Endodermal cell (in vitro differentiated cells): ENCODE measurements around the gene GALK1. TPM values are rescaled to one million over a fixed set of nuclear protein-coding genes. Genes with fewer than 3 reads are reported as not detected.
"Not testable (repeated sequence)": the region's sequence is repeated elsewhere in the genome, so short reads cannot be mapped to it uniquely, and the experiment has no call there.

Experiments
- DNase-seq: peaks from one replicate; pipeline ENCODE4 v3.0.0-alpha.2; 2017
- H3K27ac ChIP-seq: 2 replicates; pipeline ENCODE4 v1.5.1; 2013; ENCODE audit warnings: mild to moderate bottlenecking, low read depth, low read length, moderate library complexity
- H3K27me3 ChIP-seq: 2 replicates; pipeline ENCODE4 v1.6.1; 2013; ENCODE audit warnings: mild to moderate bottlenecking, low read length, moderate library complexity; ENCODE audit not compliant: insufficient read depth, control insufficient read depth, poor library complexity, severe bottlenecking
- H3K36me3 ChIP-seq: 2 replicates; pipeline ENCODE4 v1.7.0; 2013; ENCODE audit warnings: mild to moderate bottlenecking, low read length, moderate library complexity; ENCODE audit not compliant: control insufficient read depth, insufficient read depth
- H3K4me1 ChIP-seq: one replicate; pipeline ENCODE4 v1.7.0; 2013; ENCODE audit warnings: low read length; ENCODE audit not compliant: control insufficient read depth, insufficient read depth
- H3K4me3 ChIP-seq: 2 replicates; pipeline ENCODE4 v1.5.1; 2013; ENCODE audit warnings: mild to moderate bottlenecking, low read length, moderate library complexity
- H3K9ac ChIP-seq: 2 replicates; pipeline ENCODE4 v1.6.1; 2013; ENCODE audit warnings: mild to moderate bottlenecking, low read length, moderate library complexity; ENCODE audit not compliant: poor library complexity, severe bottlenecking; ENCODE audit errors: extremely low read depth
- H3K9me3 ChIP-seq: 2 replicates; pipeline ENCODE4 v1.6.1; 2013; ENCODE audit warnings: mild to moderate bottlenecking, low read length, moderate library complexity; ENCODE audit not compliant: control insufficient read depth
- H3K27ac Mint-ChIP-seq: 2 replicates; pipeline ENCODE4 v1.8.0; 2020; ENCODE audit warnings: mixed read lengths
- H3K27me3 Mint-ChIP-seq: 2 replicates; pipeline ENCODE4 v1.8.0; 2021; ENCODE audit warnings: mild to moderate bottlenecking, mixed read lengths; ENCODE audit not compliant: insufficient read depth
- H3K36me3 Mint-ChIP-seq: 2 replicates; pipeline ENCODE4 v1.8.0; 2020; ENCODE audit warnings: low read depth, mixed read lengths
- H3K4me1 Mint-ChIP-seq: 2 replicates; pipeline ENCODE4 v1.8.0; 2020; ENCODE audit warnings: mixed read lengths
- H3K4me3 Mint-ChIP-seq: 2 replicates; pipeline ENCODE4 v1.8.0; 2020; ENCODE audit warnings: mild to moderate bottlenecking, moderate library complexity, mixed read lengths
- H3K9me3 Mint-ChIP-seq: 2 replicates; pipeline ENCODE4 v1.8.0; 2020; ENCODE audit warnings: mild to moderate bottlenecking, mixed read lengths
- WGBS, 2 experiments: methylation state at CpG; one replicate each; pipeline versions ENCODE4 v1.1.5 to v1.1.7; 2013; ENCODE audit warnings: missing lambda C conversion rate in 2 of 2, mixed read lengths in 1 of 2; ENCODE audit not compliant: insufficient coverage in 1 of 2, insufficient read length in 1 of 2; 5-methylcytosine and 5-hydroxymethylcytosine counted together
- total RNA-seq, 2 donors: library from RNA; stranded (reverse); fragmentation: NEBNext Ultra II Directional in 1 of 2; extraction: Animal tissue kit (Norgen Biotek cat#: 25700) in 1 of 2; gene quantifications; 2 replicates in 1 of 2; 3 replicates in 1 of 2; pipeline ENCODE4 v1.2.1, GENCODE V29; 2021
- TF ChIP-seq, protein P1 (sequence below): fragments of 200-600 bp; sonication (generic); conservative IDR thresholded peaks from 2 replicates; pipeline ENCODE4 v1.5.0; 2021; ENCODE audit warnings: antibody characterized with exemption, mild to moderate bottlenecking

GALK1 gene
- total RNA-seq, 2 donors from 2014 or later, result 26.7 to 33.2 TPM

- H3K4me1 Mint-ChIP-seq, result no peaks in the 10 kb centered on the region
- H3K27me3 ChIP-seq, result no peaks in the 10 kb centered on the region
- no peaks in the 10 kb centered on the region for H3K27me3 Mint-ChIP-seq
- H3K4me1 ChIP-seq, result no peaks in the 10 kb centered on the region
- H3K27ac ChIP-seq, result no peak overlapping the region
- H3K4me3 Mint-ChIP-seq, result no peak overlapping the region
- 91 to 97% methylated on average over 13 to 24 of the region's 24 CpGs for WGBS, 2 experiments
- no peaks in the 10 kb centered on the region for H3K9me3 ChIP-seq
- H3K36me3 Mint-ChIP-seq, result peaks cover 41% of the 10 kb centered on the region
- H3K27ac Mint-ChIP-seq, result no peak overlapping the region
- H3K36me3 ChIP-seq, result peaks cover 60% of the 10 kb centered on the region
- DNase-seq, result no peak
- H3K4me3 ChIP-seq, result no peak overlapping the region
- TF ChIP-seq, protein P1, sequence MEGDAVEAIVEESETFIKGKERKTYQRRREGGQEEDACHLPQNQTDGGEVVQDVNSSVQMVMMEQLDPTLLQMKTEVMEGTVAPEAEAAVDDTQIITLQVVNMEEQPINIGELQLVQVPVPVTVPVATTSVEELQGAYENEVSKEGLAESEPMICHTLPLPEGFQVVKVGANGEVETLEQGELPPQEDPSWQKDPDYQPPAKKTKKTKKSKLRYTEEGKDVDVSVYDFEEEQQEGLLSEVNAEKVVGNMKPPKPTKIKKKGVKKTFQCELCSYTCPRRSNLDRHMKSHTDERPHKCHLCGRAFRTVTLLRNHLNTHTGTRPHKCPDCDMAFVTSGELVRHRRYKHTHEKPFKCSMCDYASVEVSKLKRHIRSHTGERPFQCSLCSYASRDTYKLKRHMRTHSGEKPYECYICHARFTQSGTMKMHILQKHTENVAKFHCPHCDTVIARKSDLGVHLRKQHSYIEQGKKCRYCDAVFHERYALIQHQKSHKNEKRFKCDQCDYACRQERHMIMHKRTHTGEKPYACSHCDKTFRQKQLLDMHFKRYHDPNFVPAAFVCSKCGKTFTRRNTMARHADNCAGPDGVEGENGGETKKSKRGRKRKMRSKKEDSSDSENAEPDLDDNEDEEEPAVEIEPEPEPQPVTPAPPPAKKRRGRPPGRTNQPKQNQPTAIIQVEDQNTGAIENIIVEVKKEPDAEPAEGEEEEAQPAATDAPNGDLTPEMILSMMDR, result no peak
- H3K9ac ChIP-seq, result no peak overlapping the region
- no peaks in the 10 kb centered on the region for H3K9me3 Mint-ChIP-seq
These were observed 48.4 kb upstream of the GALK1 start for GRCh38 chr17:75813081-75814020.

- TF ChIP-seq, protein P1, result no peak
- no peaks in the 10 kb centered on the region for H3K4me1 ChIP-seq
- no peaks in the 10 kb centered on the region for H3K9me3 Mint-ChIP-seq
- H3K27me3 Mint-ChIP-seq, result no peaks in the 10 kb centered on the region
- no peaks in the 10 kb centered on the region for H3K4me1 Mint-ChIP-seq
- no peak overlapping the region for H3K4me3 ChIP-seq
- H3K36me3 ChIP-seq, result peaks cover 53% of the 10 kb centered on the region
- no peak overlapping the region for H3K9ac ChIP-seq
- no peaks in the 10 kb centered on the region for H3K27me3 ChIP-seq
- no peak overlapping the region for H3K27ac ChIP-seq
- H3K9me3 ChIP-seq, result no peaks in the 10 kb centered on the region
- no peak overlapping the region for H3K27ac Mint-ChIP-seq
- DNase-seq, result peak; percentile 47
- 94 to 96% methylated on average over 18 to 27 of the region's 27 CpGs for WGBS, 2 experiments
- no peak overlapping the region for H3K4me3 Mint-ChIP-seq
- peaks cover 37% of the 10 kb centered on the region for H3K36me3 Mint-ChIP-seq
These were observed 47.4 kb upstream of the GALK1 start for GRCh38 chr17:75812096-75813013.

- H3K27me3 ChIP-seq, result no peaks in the 10 kb centered on the region
- no peak overlapping the region for H3K9ac ChIP-seq
- H3K9me3 ChIP-seq, result no peaks in the 10 kb centered on the region
- 95% methylated on average over 7 of the region's 7 CpGs for WGBS, 2 experiments
- H3K36me3 ChIP-seq, result peaks cover 46% of the 10 kb centered on the region
- no peak overlapping the region for H3K4me3 ChIP-seq
- H3K27me3 Mint-ChIP-seq, result no peaks in the 10 kb centered on the region
- H3K4me1 Mint-ChIP-seq, result no peaks in the 10 kb centered on the region
- H3K36me3 Mint-ChIP-seq, result peaks cover 27% of the 10 kb centered on the region
- no peak overlapping the region for H3K4me3 Mint-ChIP-seq
- no peaks in the 10 kb centered on the region for H3K4me1 ChIP-seq
- TF ChIP-seq, protein P1, result no peak
- no peak overlapping the region for H3K27ac ChIP-seq
- no peak overlapping the region for H3K27ac Mint-ChIP-seq
- H3K9me3 Mint-ChIP-seq, result no peaks in the 10 kb centered on the region
- no peak for DNase-seq
These were observed 46.2 kb upstream of the GALK1 start for GRCh38 chr17:75811174-75811573.

GRCh38 chr17:75810756-75811155 is 45.8 kb upstream of the GALK1 start:
- H3K4me3 ChIP-seq, DNase-seq, H3K9ac ChIP-seq, H3K27ac ChIP-seq, H3K9me3 Mint-ChIP-seq, H3K27ac Mint-ChIP-seq, H3K4me1 ChIP-seq, H3K27me3 ChIP-seq, H3K9me3 ChIP-seq, H3K27me3 Mint-ChIP-seq, H3K4me3 Mint-ChIP-seq, H3K4me1 Mint-ChIP-seq: not testable (repeated sequence)
- peaks cover 46% of the 10 kb centered on the region for H3K36me3 ChIP-seq
- 94% methylated on average over 11 of the region's 11 CpGs for WGBS, 2 experiments
- peaks cover 24% of the 10 kb centered on the region for H3K36me3 Mint-ChIP-seq
